Inferior parietal cortex (tissue), 1 donor: ENCODE results near the gene ZFYVE27.

Experiments
- DNase-seq: peaks from one replicate; pipeline ENCODE4 v3.0.0-alpha.2; 2016; ENCODE audit errors: extremely low spot score

ZFYVE27 gene

DNA sequence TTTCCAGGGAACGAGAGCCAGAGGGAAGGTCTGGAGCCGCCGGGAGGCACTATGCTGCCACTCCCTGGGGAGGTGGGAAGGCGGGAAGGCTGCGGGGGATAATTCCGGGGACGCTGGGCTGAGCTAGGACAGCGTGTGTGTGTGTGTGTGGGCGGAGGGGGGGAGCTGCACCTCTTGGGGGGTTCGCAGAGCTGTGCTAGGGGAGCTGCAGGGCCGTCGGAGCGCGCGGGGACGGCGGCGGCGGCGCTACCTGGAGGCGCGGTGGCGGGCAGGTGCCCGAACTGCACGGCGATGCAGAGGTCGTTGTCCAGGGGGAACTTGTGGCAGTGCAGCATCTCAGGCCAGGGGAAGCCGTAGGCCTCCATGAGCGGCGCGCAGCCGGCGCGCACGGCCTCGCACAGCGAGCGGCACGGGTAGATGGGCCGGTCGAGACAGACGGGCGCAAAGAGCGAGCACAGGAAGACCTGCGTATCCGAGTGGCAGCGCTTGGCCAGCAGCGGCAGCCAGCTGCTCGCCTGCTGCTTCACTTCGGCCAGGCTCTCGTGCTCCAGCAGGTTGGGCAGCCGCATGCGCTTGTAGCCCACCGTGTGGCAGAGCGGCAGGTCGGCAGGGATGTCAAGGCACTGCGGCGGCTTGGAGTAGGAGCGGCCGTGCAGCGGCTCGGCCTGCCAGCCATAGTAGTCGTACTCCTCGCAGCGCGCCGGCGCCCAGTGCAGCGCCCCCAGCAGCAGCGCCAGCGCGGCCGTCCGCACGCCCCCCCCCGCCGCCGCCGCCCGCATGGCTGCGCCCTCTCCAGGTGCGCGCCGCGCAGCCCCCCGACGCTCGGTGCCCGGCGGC lies 34.3 kb downstream of the ZFYVE27 start:
- DNase-seq = no peak

GRCh38 chr10:97771913-97772823 lies 35.2 kb downstream of the ZFYVE27 start, which contains the start of gene SFRP5:
Gene SFRP5, minus strand, starts transcription at chr10:97771999. Its CDS starts 166 bp downstream, at chr10:97771833.
- DNase-seq = no peak

GRCh38 chr10:97773096-97773495 lies 36.2 kb downstream of the ZFYVE27 start:
- no peak for DNase-seq

DNA sequence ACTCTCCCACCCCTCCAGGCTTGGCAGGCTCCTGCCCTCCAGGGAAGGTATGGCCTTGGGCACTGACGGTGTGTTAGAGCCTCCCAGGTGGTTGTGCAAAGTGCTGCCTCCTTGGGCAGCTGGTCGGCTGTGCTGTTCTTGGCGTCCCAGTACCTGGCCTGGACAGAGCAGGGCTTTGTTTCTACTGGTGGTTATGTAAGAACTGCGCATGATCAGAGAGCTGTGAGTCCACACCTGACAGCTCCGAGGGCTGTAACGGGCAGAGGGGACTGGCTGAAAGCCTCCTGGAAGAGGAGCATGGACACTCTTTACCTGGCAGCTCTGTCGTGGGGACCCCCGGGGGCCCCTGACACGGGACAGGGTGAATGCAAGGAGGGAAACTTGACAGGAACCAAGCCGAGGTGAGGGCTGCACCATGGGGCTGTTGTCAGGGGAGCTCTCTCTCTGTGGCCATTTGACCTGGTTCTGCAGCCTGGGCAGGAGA lies 37.9 kb downstream of the ZFYVE27 start:
- no peak for DNase-seq

GRCh38 chr10:97777143-97777542 lies 40.2 kb downstream of the ZFYVE27 start:
- DNase-seq = no peak

- DNase-seq = no peak
These were observed 41.7 kb downstream of the ZFYVE27 start for GRCh38 chr10:97778452-97779302.

- no peak for DNase-seq
These were observed 42.6 kb downstream of the ZFYVE27 start for GRCh38 chr10:97779492-97779891.

GRCh38 chr10:97779975-97780374 lies 43.0 kb downstream of the ZFYVE27 start:
- DNase-seq = no peak

DNA sequence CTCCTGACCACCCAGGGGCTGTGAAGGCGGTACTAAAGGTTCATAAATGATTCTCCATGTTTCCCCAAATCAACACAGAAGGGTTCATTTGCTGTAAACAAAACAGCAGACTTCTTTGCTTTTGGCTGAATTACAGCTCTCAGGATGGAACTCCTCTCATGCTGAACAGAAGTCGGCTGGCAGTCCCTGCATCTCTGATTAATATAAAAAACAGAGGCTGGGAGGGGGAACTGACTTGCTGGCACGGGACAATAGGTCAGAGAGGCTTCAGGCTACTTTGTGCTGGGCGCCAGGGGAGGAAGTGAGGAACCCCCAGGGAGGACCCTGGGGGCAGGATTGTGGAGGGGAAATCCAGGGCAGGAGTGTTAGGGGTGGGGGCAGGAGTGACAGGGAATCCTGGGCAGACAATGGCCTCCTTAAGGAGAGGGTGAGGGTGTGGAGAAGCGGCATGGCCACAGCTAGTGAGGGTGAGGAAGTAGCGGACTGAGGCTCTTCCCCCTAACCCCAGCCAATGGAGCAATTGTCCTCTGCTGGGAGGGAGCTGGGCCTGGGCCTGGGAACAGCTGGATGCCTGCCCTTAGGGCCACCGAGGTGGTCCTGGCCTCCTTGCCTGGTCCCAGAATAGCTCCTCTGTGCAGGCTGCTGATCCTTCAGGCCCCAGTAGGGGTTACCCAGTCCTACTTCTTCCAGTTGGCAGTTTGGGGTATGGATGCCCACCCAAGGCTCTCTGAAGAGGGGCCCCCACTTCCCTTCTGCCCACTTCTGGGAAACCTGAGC lies 44.1 kb downstream of the ZFYVE27 start:
- no peak for DNase-seq

DNA sequence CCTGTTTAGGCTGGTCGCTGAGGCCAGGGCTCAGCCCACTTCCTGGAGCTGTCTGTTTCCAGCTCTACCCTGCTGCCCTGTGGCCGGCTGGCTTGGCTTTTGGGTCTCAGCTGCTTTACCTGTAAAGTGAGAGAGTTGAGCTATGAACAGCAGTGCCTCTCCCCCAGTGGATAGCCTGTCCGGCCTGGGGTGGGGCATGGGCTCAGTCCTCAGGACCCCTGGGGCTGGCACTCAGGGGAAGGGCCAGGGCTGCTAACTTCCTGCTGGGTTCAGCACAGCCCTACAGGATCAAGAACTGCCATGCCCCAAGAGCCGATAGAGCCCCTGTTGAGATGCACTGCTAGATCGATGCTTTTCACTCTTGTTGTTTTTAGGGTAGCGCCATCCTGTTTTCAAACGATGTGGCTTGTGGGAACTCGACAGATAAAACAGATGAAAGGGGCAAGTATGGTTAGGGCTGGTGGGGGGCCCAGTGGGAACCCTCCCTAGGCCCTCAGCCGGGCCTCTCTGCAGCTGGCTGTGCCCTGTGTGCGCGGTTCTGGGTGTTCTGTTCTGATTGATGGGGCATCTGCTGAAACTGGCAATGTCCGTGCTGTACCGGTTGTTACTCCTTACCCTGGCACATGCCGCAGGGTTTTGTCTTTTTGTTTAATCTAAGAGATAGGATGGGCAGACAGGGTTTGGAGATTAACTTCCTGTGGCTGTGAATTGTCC lies 44.8 kb downstream of the ZFYVE27 start:
- DNase-seq = no peak

DNA sequence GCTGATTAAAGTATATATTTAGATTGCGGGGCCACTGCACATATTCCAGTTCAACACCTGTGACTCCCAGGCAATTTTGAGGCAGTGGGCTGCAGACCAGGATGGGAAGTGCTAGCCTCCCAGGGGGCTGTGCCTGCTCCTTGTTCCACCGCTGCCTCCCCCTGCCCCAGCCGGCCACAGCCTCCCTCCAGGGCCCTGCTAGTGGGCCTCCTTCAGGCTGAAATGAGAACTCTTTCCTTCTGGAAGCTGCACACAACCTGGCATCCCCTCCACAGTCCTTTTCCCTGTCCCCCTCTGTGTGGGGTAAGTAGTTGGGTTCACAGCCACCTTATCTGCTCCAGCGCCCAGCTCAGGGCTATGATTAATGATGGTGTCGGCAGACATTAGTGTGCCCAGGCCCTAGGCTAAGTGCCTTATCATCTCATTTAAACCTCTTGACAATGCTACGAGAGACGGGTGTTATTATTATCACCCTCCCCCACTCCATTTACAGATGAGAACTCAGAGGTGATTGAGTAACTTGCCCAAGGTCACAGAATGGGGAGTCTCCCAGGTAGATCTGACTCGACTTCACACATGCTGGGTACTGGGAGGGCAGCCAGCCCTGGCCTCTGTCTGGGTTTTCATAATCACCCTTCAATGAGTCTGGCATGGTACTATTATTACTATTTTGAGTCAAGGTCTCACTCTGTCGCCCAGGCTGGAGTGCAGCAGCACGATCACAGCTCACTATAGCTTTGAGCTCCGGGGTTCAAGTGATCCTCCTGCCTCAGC lies 45.7 kb downstream of the ZFYVE27 start:
- no peak for DNase-seq

- no peak for DNase-seq
These were observed 47.4 kb downstream of the ZFYVE27 start for GRCh38 chr10:97784200-97784810.

- no peak for DNase-seq
These were observed 48.3 kb downstream of the ZFYVE27 start for GRCh38 chr10:97785231-97785630.

DNA sequence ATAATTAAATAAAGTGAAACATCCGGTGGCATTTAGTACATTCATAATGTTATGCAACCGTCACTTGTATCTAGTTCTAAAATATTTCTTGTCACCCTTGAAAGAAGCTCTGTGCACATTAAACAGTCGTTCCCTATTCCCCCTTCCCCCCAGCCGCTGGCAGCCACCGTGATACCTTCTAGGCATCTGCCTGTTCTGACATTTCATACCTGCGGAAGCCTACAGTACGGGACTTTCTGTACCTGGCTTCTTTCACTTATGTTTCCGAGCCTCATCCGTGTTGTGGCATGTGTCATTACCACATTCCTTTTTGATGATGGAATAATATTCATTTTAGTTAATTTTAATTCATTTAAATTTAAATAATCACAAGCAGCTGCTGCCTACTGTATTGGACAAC lies 48.8 kb downstream of the ZFYVE27 start:
- DNase-seq = no peak

- DNase-seq = no peak
These were observed 51.9 kb downstream of the ZFYVE27 start for GRCh38 chr10:97788552-97789442.

DNA sequence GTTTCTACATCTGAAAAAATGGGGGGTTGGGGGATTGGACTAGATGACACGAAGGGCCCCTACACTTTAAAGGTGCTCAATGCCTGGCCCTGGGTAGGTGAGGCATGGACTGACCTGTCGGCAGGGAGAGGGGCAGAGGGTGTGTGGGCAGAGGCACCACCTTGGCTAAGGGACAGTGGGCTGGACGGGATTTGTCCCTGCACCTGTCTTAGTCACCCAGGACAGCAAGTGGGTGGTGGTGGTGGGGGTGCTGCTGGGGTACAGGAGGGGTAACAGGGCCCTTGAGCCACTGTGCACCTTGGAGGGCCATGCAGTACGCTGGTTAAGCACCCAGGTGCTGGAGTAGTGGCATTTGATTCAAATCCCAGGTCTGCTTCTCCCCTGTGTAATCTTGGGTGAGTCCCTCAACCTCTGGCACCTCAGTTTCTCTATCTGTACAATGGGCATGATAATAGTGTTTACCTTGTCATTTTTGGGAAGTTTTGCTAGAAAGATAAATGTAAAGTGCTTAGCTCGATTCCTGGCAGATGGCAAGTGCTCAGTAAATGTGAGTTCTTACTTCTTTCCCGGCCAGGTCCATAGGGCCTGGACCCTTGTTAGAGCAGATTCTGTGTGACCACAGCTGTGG lies 53.0 kb downstream of the ZFYVE27 start:
- DNase-seq = no peak
